GM23248 (cell line): Measurements from ENCODE around the gene CDH11. TPM values are rescaled to one million over a fixed set of nuclear protein-coding genes. Genes with fewer than 3 reads are reported as not detected.

ENCODE experiments used
- DNase-seq: peaks from one replicate; pipeline ENCODE4 v3.0.0-alpha.2; 2015
- H2AFZ ChIP-seq: fragments of 200-600 bp; sonication (generic); 2 replicates; pipeline ENCODE4 v1.6.1; 2016; ENCODE audit warnings: antibody characterized with exemption
- H3F3A ChIP-seq: fragments of 200-600 bp; sonication (generic); 2 replicates; pipeline ENCODE4 v1.6.1; 2016; ENCODE audit warnings: mild to moderate bottlenecking, antibody characterized with exemption, mixed run types; ENCODE audit not compliant: insufficient read depth
- H3K27ac ChIP-seq: fragments of 200-600 bp; sonication (generic); 2 replicates; pipeline ENCODE4 v1.5.1; 2016; ENCODE audit warnings: mild to moderate bottlenecking
- H3K27me3 ChIP-seq: fragments of 200-600 bp; sonication (generic); replicated peaks from 2 replicates; pipeline ENCODE4 v1.6.1; 2016; ENCODE audit warnings: mild to moderate bottlenecking; ENCODE audit not compliant: insufficient read depth
- H3K36me3 ChIP-seq: fragments of 200-600 bp; sonication (generic); 2 replicates; pipeline ENCODE4 v1.6.1; 2016; ENCODE audit warnings: low read depth, mild to moderate bottlenecking
- H3K4me1 ChIP-seq: fragments of 200-600 bp; sonication (generic); 2 replicates; pipeline ENCODE4 v1.6.1; 2016; ENCODE audit warnings: mild to moderate bottlenecking; ENCODE audit not compliant: insufficient read depth
- H3K4me2 ChIP-seq: fragments of 200-600 bp; sonication (generic); one replicate; pipeline ENCODE4 v1.6.1; 2016; ENCODE audit warnings: mild to moderate bottlenecking; ENCODE audit not compliant: unreplicated experiment
- H3K4me3 ChIP-seq: fragments of 200-600 bp; sonication (generic); 2 replicates; pipeline ENCODE4 v1.5.1; 2016; ENCODE audit warnings: mild to moderate bottlenecking
- H3K79me2 ChIP-seq: fragments of 200-600 bp; sonication (generic); 2 replicates; pipeline ENCODE4 v1.6.1; 2016; ENCODE audit warnings: mild to moderate bottlenecking; ENCODE audit not compliant: insufficient read depth
- H3K9ac ChIP-seq: fragments of 200-600 bp; sonication (generic); 2 replicates; pipeline ENCODE4 v1.6.1; 2016; ENCODE audit warnings: mild to moderate bottlenecking
- H3K9me2 ChIP-seq: fragments of 200-600 bp; sonication (generic); 2 replicates; pipeline ENCODE4 v1.6.1; 2016; ENCODE audit warnings: mixed run types, mild to moderate bottlenecking, moderate library complexity; ENCODE audit not compliant: insufficient read depth
- H3K9me3 ChIP-seq: fragments of 200-600 bp; sonication (generic); one replicate; pipeline ENCODE4 v1.6.1; 2017; ENCODE audit warnings: low read depth
- H4K20me1 ChIP-seq: fragments of 200-600 bp; sonication (generic); 2 replicates; pipeline ENCODE4 v1.6.0; 2016; ENCODE audit not compliant: insufficient read depth
- EZH2 ChIP-seq: fragments of 200-600 bp; sonication (generic); IDR thresholded peaks from 2 replicates; pipeline ENCODE4 v1.6.1; 2018; ENCODE audit warnings: antibody characterized with exemption, mild to moderate bottlenecking; ENCODE audit not compliant: insufficient read depth, poor library complexity, severe bottlenecking
- EZH2phosphoT487 ChIP-seq: fragments of 200-600 bp; sonication (generic); IDR thresholded peaks from 2 replicates; pipeline ENCODE4 v1.6.1; 2018; ENCODE audit warnings: antibody characterized with exemption, moderate library complexity, mild to moderate bottlenecking, low read depth; ENCODE audit not compliant: insufficient read depth
- WGBS, 2 experiments: methylation state at CpG; one replicate each; pipeline ENCODE4 v1.1.6; 2015 to 2017; ENCODE audit warnings: low lambda C conversion rate in 2 of 2, low coverage in 1 of 2; ENCODE audit errors: missing lambda C conversion rate in 2 of 2; 5-methylcytosine and 5-hydroxymethylcytosine counted together
- in situ Hi-C: fragments of 300-500 bp; cut with MboI; formaldehyde crosslinking; loops from 2 replicates; pipeline ENCODE4 v1.15.0; 2020
- polyA plus RNA-seq: library from polyadenylated mRNA; unstranded; fragments of >200 nt; fragmentation: Nextera tagmentation; extraction: Ambion mirVana; gene quantifications from 2 replicates; pipeline ENCODE4 v1.2.1, GENCODE V29; 2016
- total RNA-seq: library from RNA; depleted of rRNA; stranded (reverse); fragments of >200 nt; shearing (Covaris generic); gene quantifications from 2 replicates; pipeline ENCODE4 v1.2.3, GENCODE V29; 2014

The CDH11 gene
- total and polyA plus RNA-seq, 2 experiments from 2014 or later = 264 to 525 TPM

DNA sequence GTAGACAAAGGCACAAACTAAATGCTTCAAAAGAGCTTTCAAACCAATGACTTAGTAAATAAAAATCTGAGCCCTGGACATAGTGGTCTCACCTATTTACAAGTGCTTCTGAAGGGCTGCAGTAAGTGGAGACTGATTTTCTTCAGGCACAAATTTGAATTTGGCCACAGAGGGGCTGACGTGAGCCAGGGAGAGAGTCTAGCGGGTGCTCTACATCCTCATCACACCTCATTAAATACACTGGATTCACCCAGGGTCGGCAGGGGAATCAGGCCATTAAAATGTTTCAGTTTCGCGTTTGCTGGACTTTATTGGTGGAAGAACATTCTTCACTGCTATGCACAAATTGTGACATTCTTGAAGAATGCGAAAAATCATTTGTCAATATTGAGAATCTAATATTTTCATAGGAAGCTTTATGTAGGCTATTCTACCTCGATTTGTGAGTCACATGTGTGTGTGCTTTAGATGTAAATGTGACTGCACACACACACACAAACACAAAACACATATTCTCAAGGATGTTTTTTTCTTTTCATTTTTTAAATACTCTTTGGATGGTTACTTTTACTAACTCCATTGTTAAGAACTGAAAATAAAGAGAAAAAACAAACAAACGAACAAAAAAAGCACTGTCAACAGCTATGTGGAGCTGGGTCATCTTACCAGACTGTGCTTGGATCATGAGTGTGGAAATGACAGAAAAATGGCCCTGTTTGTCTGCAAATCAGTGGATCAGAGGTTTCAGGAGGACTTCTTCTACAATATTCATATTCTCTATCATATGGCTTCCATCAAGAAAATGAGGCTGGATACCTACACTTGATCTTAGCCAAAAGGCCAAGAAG is 58.9 kb downstream of the CDH11 start:
- H3K9me3 ChIP-seq = no peaks in the 10 kb centered on the region
- peaks cover 41% of the 10 kb centered on the region for H3F3A ChIP-seq
- WGBS, 2 experiments = 84 to 88% methylated on average over 8 of the region's 8 CpGs
- H3K27ac ChIP-seq = no peak overlapping the region
- H3K36me3 ChIP-seq = peaks cover 10% of the 10 kb centered on the region
- no peak overlapping the region for H3K9ac ChIP-seq
- H3K27me3 ChIP-seq = no peaks in the 10 kb centered on the region
- H3K4me3 ChIP-seq = no peak overlapping the region
- DNase-seq = no peak
- no peak for TF ChIP-seq EZH2
- in situ Hi-C loops = no loop called here
- peaks cover 39% of the 10 kb centered on the region for H3K4me1 ChIP-seq
- no peaks in the 10 kb centered on the region for H3K9me2 ChIP-seq
- peaks cover 100% of the 10 kb centered on the region for H3K79me2 ChIP-seq
- H4K20me1 ChIP-seq = peaks cover 4% of the 10 kb centered on the region; the same call in 1 of the 2 replicates
- no peak overlapping the region for H3K4me2 ChIP-seq
- no peak overlapping the region for H2AFZ ChIP-seq

- Histone ChIP-seq H3K4me2 (no peak overlapping the region), H4K20me1 (peaks cover 4% of the 10 kb centered on the region; the same call in 1 of the 2 replicates), H3K79me2 (peaks cover 100% of the 10 kb centered on the region), H3F3A (peaks cover 35% of the 10 kb centered on the region), H3K4me3 (no peak overlapping the region), H3K27me3 (no peaks in the 10 kb centered on the region), H3K9ac (no peak overlapping the region), H3K4me1 (peaks cover 30% of the 10 kb centered on the region), H3K36me3 (peaks cover 14% of the 10 kb centered on the region), H3K9me2 (no peaks in the 10 kb centered on the region), H2AFZ (no peak overlapping the region), H3K9me3 (no peaks in the 10 kb centered on the region), H3K27ac (no peak overlapping the region)
- in situ Hi-C loops = no loop called here
- 78 to 83% methylated on average over 5 of the region's 5 CpGs for WGBS, 2 experiments
- no peak for TF ChIP-seq EZH2
- TF ChIP-seq EZH2phosphoT487 = no peak
- DNase-seq = peak; percentile 33
Measured at GRCh38 chr16:65061935-65062518, 59.8 kb downstream of the CDH11 start.

DNA sequence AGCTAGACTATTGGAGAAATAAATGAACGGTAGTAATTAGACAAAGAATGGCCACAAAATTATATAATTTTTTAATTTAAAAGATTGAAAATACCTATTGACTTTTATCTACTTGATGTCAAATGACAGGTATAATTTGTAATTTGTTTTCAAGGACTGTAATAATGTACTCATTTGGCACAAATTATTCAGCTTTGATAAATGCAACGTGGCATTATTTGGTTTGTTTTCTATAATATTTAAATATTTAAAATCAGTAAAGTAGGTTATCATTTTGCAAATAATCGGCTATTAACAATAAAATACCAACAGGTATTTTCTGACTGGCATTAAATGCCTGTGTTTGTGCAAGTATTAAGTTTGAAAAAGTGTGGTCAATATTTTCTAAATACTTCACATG is 60.6 kb downstream of the CDH11 start:
- peaks cover 4% of the 10 kb centered on the region; the same call in 1 of the 2 replicates for H4K20me1 ChIP-seq
- peaks cover 34% of the 10 kb centered on the region; the same call in 1 of the 2 replicates for H3F3A ChIP-seq
- H2AFZ ChIP-seq = no peak overlapping the region
- H3K27me3 ChIP-seq = no peaks in the 10 kb centered on the region
- no peak overlapping the region for H3K4me3 ChIP-seq
- H3K9me3 ChIP-seq = no peaks in the 10 kb centered on the region
- H3K9me2 ChIP-seq = no peaks in the 10 kb centered on the region
- TF ChIP-seq EZH2 (no peak), EZH2phosphoT487 (no peak)
- H3K4me2 ChIP-seq = no peak overlapping the region
- no peak overlapping the region for H3K27ac ChIP-seq
- H3K9ac ChIP-seq = no peak overlapping the region
- WGBS, 2 experiments = 83 to 86% methylated on average over 3 of the region's 3 CpGs
- peaks cover 18% of the 10 kb centered on the region for H3K36me3 ChIP-seq
- H3K79me2 ChIP-seq = peaks cover 100% of the 10 kb centered on the region
- H3K4me1 ChIP-seq = peaks cover 29% of the 10 kb centered on the region
- DNase-seq = no peak
- in situ Hi-C loops = no loop called here

- no peak overlapping the region for H3K27ac ChIP-seq
- no peak for DNase-seq
- no peak overlapping the region for H3K4me2 ChIP-seq
- H4K20me1 ChIP-seq = peaks cover 9% of the 10 kb centered on the region
- H3K9ac ChIP-seq = no peak overlapping the region
- H3K9me3 ChIP-seq = no peaks in the 10 kb centered on the region
- TF ChIP-seq EZH2 (no peak), EZH2phosphoT487 (no peak)
- H3K27me3 ChIP-seq = no peaks in the 10 kb centered on the region
- H3K4me1 ChIP-seq = peaks cover 40% of the 10 kb centered on the region
- H3K9me2 ChIP-seq = no peaks in the 10 kb centered on the region
- H2AFZ ChIP-seq = no peak overlapping the region
- no peak overlapping the region for H3K4me3 ChIP-seq
- H3K36me3 ChIP-seq = peaks cover 24% of the 10 kb centered on the region
- WGBS, 2 experiments = 97 to 99% methylated on average over 15 of the region's 15 CpGs
- H3K79me2 ChIP-seq = peaks cover 100% of the 10 kb centered on the region
- peaks cover 46% of the 10 kb centered on the region; the same call in 1 of the 2 replicates for H3F3A ChIP-seq
- in situ Hi-C loops = no loop called here
Measured at GRCh38 chr16:65059406-65059980, 62.4 kb downstream of the CDH11 start.
